Heart right ventricle (tissue), 16 donors: Measurements from ENCODE around the gene RIMBP2. TPM values are rescaled to one million over a fixed set of nuclear protein-coding genes. Genes with fewer than 3 reads are reported as not detected.

Experiments used
- ATAC-seq, 8 donors: fragments of 200-7000 bp; cut with Tn5 transposase; one replicate each; pipeline ENCODE4 v1.9.1; 2020; ENCODE audit warnings: mild to moderate bottlenecking in 8 of 8, moderate library complexity in 8 of 8, moderate number of reproducible peaks in 1 of 8
- DNase-seq, 2 donors: peaks; one replicate each; pipeline ENCODE4 v3.0.0-alpha.2; 2020
- H3K27ac ChIP-seq, 10 donors: fragments of 200-600 bp; sonication (generic) in 2 of 10; one replicate each; pipeline versions ENCODE4 v1.5.0 to v1.8.0; 2020 to 2022; ENCODE audit warnings: mild to moderate bottlenecking in 3 of 10
- H3K27me3 ChIP-seq, 7 donors: fragments of 200-600 bp; one replicate each; pipeline ENCODE4 v1.8.0; 2021 to 2022; ENCODE audit warnings: mild to moderate bottlenecking in 2 of 7
- H3K36me3 ChIP-seq, 9 donors: fragments of 200-600 bp; sonication (generic) in 1 of 9; one replicate each; pipeline versions ENCODE4 v1.5.0 to v1.8.0; 2020 to 2022; ENCODE audit warnings: mild to moderate bottlenecking in 2 of 9
- H3K4me1 ChIP-seq, 9 donors: fragments of 200-600 bp; sonication (generic) in 1 of 9; one replicate each; pipeline versions ENCODE4 v1.5.0 to v1.8.0; 2020 to 2022; ENCODE audit warnings: mild to moderate bottlenecking in 4 of 9
- H3K4me3 ChIP-seq, 10 donors: fragments of 200-600 bp; sonication (generic) in 2 of 10; one replicate each; pipeline versions ENCODE4 v1.5.0 to v1.8.0; 2020 to 2022; ENCODE audit warnings: mild to moderate bottlenecking in 7 of 10, moderate library complexity in 2 of 10
- H3K9me3 ChIP-seq, 11 donors: fragments of 200-600 bp in 10 of 11; sonication (generic) in 2 of 11; one replicate each; pipeline versions ENCODE4 v1.5.0 to v1.8.0; 2013 to 2022; ENCODE audit warnings: mild to moderate bottlenecking in 2 of 11, control low read depth in 1 of 11, moderate library complexity in 1 of 11
- CTCF ChIP-seq, 9 donors: fragments of 200-600 bp; sonication (generic) in 2 of 9; IDR thresholded peaks; one replicate each; pipeline versions ENCODE4 v1.5.0 to v1.8.0; 2021 to 2022; ENCODE audit warnings: antibody characterized with exemption in 9 of 9, mild to moderate bottlenecking in 5 of 9, moderate library complexity in 1 of 9
- WGBS, 2 donors: extraction: QIAGEN DNeasy Blood & Tissue Kit; methylation state at CpG; one replicate each; pipeline ENCODE4 v1.1.7; 2013; ENCODE audit warnings: inconsistent platforms in 1 of 2; 5-methylcytosine and 5-hydroxymethylcytosine counted together
- intact Hi-C, 10 donors: fragments of 100-400 bp; cut with DNase I; formaldehyde crosslinking; loops; one replicate each; pipeline versions ENCODE4 v1.11.1 to v1.14.2; 2022
- polyA plus RNA-seq, 2 donors: library from polyadenylated mRNA; stranded (reverse); fragments of 200-250 nt; gene quantifications; one replicate each; pipeline ENCODE4 v1.2.3, GENCODE V29; 2013
- total RNA-seq, 10 donors: library from RNA; stranded (reverse); fragmentation: NEBNext Ultra II Directional in 3 of 10; extraction: Animal tissue kit (Norgen Biotek cat#: 25700) in 3 of 10; gene quantifications; one replicate each; pipeline versions ENCODE4 v1.2.1 to v1.2.4, GENCODE V29; 2021 to 2023
- donor health status: Arrhythmogenic right ventricular cardiomyopathy.
- donor health status: ischemic (EF 13 %, LVEDD 7.1; RV severe dilation, severe dysfunction).
- donor health status: healthy with polysubstance abuse.
- donor health status: DM: no; HTN: yes; CAD: no.
- donor health status: DM: no; HTN: no; CAD: no.
- donor health status: ischemic (EF 25% LVEDD 6.9; RV normal size, moderate dysfunction).
- donor health status: ischemic (EF 25% LVEDD 5.7; RV mildly dilated, moderate dysfunction).
- donor health status: healthy.
- donor health status: DM: yes; HTN: yes; CAD: no.
- donor health status: Ischemic cardiomyopathy.
- donor health status: ischemic (EF 35%, LVEDD 5.7; RV mildly dilated, moderate dysfunction).
- donor health status: nonischemic (EF 11% LVEDD 7.7; RV severe dilation, severe dysfunction).
- donor health status: DM: yes; HTN: yes; CAD: no.
- donor health status: PGD.
- donor health status: ischemic (EF 29% LVEDD 5.4; RV normal size, mild dysfunction).
- donor health status: nonischemic (EF 23%, LVEDD 6.1; RV moderate dilation, normal function).

RIMBP2 gene
- total and polyA plus RNA-seq, 12 donors, result 0.01 to 0.17 (median 0.05) TPM; not detected in 9

GRCh38 chr12:130420071-130420470 is 296.0 kb downstream of the RIMBP2 start:
- peaks cover 0 to 29% (median 15%) of the 10 kb centered on the region in 7 donors for H3K27me3 ChIP-seq
- H3K36me3 ChIP-seq, result no peaks in the 10 kb centered on the region
- H3K27ac ChIP-seq, result no peak overlapping the region
- DNase-seq (no peak), ATAC-seq (no peak)
- no peaks in the 10 kb centered on the region for H3K4me1 ChIP-seq
- H3K4me3 ChIP-seq, result no peak overlapping the region
- no peaks in the 10 kb centered on the region for H3K9me3 ChIP-seq
- TF ChIP-seq CTCF (IDR thresholded peaks at IDR 0.05), result no peak
- 57 to 59% methylated on average over 4 of the region's 4 CpGs for WGBS, 2 donors
- intact Hi-C loops, result no loop called here

- Histone ChIP-seq H3K4me1 (no peaks in the 10 kb centered on the region), H3K27me3 (peaks cover 0 to 32% (median 12%) of the 10 kb centered on the region in 7 donors), H3K4me3 (no peak overlapping the region), H3K27ac (no peak overlapping the region), H3K36me3 (no peaks in the 10 kb centered on the region), H3K9me3 (no peaks in the 10 kb centered on the region)
- DNase-seq (no peak), ATAC-seq (no peak)
- intact Hi-C loops, result no loop called here
- 65 to 68% methylated on average over 6 of the region's 6 CpGs for WGBS, 2 donors
- TF ChIP-seq CTCF (IDR thresholded peaks at IDR 0.05), result no peak
These were observed 297.0 kb downstream of the RIMBP2 start for GRCh38 chr12:130419116-130419515.

GRCh38 chr12:130418251-130418650 is 297.8 kb downstream of the RIMBP2 start:
- intact Hi-C loops, result no loop called here
- no peak overlapping the region for H3K27ac ChIP-seq
- DNase-seq (no peak), ATAC-seq (no peak)
- no peaks in the 10 kb centered on the region for H3K9me3 ChIP-seq
- H3K4me3 ChIP-seq, result no peak overlapping the region
- peaks cover 0 to 37% (median 14%) of the 10 kb centered on the region in 7 donors for H3K27me3 ChIP-seq
- 63 to 72% methylated on average over 3 of the region's 3 CpGs for WGBS, 2 donors
- no peak for TF ChIP-seq CTCF (IDR thresholded peaks at IDR 0.05)
- no peaks in the 10 kb centered on the region for H3K4me1 ChIP-seq
- no peaks in the 10 kb centered on the region for H3K36me3 ChIP-seq

- intact Hi-C loops, result loop anchor here in 1 of 10 donors (5.0 kb wide), 1 partner anchor 328 kb away; no protein-coding TSS in a partner anchor
- WGBS, 2 donors, result 78 to 89% methylated on average over 7 of the region's 7 CpGs
- no peak for TF ChIP-seq CTCF (IDR thresholded peaks at IDR 0.05)
- Histone ChIP-seq H3K4me1 (no peaks in the 10 kb centered on the region), H3K27ac (no peak overlapping the region), H3K36me3 (no peaks in the 10 kb centered on the region), H3K27me3 (peaks cover 0 to 48% (median 16%) of the 10 kb centered on the region in 7 donors), H3K9me3 (no peaks in the 10 kb centered on the region), H3K4me3 (no peak overlapping the region)
- no peak for DNase-seq
- no peak for ATAC-seq
These were observed 301.7 kb downstream of the RIMBP2 start for GRCh38 chr12:130414381-130414780.
